Stimulated activated CD4-positive, alpha-beta T cell treated with anti-CD3 and anti-CD28 coated beads, Interleukin-4, amount 100 ng/mL, for 48 hours (primary cell): ENCODE results near the gene TUT1.
A peak's percentile ranks its signal among the peaks of the same experiment; 100 is the strongest.
"Not testable (repeated sequence)": the region's sequence is repeated elsewhere in the genome, so short reads cannot be mapped to it uniquely, and the experiment has no call there.

ENCODE experiments used
- DNase-seq, 2 donors: peaks; one replicate each; pipeline ENCODE4 v3.0.0-alpha.2; 2020; ENCODE audit warnings: low read depth in 2 of 2

The TUT1 gene

DNA sequence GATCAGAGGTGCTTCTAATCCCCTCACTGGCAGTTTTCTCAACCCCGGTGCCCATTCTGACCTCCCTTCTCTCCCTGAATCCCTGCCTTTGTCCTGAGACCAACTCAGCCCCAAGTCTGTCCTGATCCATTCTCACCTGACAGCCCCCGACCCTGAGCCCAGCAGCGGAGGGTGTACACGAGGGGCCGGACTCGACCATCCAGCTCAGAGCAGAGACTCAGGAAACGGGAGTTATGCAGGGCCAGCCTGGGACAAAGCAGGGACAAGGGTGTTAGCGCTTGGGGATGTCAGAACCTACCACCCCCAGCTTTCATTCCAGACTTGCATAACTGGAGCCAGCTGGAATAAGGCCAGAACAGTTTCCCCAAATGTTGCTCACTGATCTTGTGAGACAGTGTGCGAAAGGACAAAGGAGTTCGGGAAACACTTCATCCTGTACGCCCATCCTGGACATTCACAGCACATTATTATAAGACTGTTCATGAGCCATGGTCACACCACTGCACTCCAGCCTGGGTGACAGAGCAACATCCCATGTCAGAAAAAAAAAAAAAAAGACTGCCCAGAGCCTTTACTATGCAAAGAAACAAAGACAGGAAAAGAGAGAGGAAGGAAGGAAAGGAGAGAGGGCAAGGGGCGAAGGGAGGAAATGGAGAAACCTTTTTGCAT is 14.1 kb downstream of the TUT1 start:
- no peak for DNase-seq

DNA sequence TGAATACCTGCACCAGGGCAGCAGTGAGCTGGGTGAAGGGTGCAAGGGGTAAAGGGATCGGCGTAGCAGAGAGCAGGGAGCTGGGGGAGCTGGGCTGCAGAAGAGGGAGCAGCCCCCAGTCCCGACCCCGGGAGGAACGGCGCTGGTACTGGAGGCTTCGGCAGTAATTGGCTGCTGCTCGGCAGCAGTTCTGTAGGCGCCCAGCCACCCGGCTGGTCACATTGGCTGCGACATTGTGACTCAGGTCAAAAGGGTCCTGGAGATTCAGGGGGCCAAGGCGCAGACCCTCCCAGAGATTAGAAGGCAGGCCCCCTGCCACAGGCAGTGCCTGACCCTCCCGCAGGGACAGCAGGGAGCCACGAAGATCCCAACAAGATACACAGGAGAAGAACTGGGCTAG is 15.5 kb downstream of the TUT1 start:
- no peak for DNase-seq

GRCh38 chr11:62575156-62575555 is 16.2 kb downstream of the TUT1 start:
- DNase-seq = no peak

DNA sequence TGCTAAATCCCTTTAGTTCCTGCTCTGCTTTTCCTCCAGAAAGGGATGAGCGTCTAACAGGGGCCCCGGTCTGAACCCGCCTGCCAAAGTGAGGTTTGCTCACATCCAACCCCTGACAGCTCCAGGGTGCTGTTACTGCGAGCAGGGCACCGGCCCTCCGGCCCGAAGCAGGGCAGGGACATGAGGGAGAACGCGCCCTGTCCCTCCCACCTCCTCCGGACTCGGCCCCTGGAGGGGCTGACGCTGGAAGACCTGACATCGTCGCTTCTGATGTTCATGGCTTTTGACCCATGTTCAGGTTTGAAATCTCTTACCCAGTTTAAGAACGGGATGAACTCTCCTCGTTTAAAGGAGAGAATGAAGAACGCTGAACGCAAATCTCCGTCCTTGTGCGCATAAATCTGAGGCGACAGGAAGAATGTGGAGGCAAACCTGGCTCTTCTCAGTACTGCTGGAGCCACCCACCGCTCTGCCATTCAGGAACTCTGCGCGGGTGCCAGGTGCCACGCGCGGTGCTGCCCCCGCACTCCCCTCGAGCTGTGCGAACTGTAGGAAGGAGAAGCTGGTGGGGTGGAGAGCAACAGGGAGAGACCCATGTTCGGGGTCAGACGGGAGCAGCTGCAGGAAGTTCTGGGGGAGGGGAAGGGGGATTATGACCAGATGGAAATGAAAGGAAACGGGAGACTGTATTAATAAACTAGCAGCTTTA is 16.8 kb downstream of the TUT1 start:
- DNase-seq = no peak

DNA sequence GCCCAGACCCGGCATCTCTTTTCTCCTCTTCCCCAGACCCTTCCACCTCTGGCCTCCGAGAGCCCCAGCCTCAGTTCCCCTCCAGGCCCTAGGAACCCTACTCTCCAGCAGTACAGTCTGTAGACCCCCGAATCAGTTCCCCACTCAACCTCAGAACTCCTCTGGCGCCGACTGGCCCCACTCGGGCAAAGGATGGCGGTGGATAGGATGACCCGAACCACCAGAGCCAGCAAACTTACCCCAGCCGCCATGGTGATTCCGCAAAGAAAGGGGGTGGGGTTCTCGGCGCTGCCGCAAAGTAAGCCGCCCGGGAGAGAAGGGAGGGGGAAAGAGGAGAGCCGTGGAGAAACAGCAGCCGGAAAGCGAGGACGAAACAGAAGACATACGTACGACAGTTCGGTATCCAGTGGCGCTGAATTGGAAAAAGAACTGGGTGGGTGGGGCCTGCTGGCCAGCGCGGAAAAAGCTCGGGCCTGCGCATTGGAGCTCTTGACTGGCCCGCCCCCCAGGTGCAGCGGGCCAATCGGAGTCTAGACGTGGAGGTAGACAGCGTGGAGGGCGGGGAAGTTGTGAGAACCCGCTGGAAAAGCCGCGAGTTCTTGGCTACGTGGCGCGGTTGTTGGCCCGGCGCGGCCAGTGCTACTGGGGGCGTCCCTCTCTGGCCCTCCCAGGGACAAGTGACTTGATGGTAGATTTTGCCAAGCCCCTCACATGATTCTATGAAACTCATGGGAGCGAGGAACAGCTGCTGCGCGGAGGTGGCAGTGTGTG is 17.5 kb downstream of the TUT1 start, which contains the start of gene EEF1G:
TSS of gene EEF1G (minus strand) at position 300 of the 771 bp plus-strand sequence. CDS start at position 251, 49 bp downstream.
- peak; percentile 92 to 98 for DNase-seq

- no peak for DNase-seq
Measured at GRCh38 chr11:62573006-62573591, 18.2 kb downstream of the TUT1 start.

GRCh38 chr11:62572431-62572830 is 18.9 kb downstream of the TUT1 start:
- DNase-seq = no peak

GRCh38 chr11:62571493-62571892 is 19.8 kb downstream of the TUT1 start:
- DNase-seq = not testable (repeated sequence)

GRCh38 chr11:62570903-62571302 is 20.4 kb downstream of the TUT1 start:
- not testable (repeated sequence) for DNase-seq

DNA sequence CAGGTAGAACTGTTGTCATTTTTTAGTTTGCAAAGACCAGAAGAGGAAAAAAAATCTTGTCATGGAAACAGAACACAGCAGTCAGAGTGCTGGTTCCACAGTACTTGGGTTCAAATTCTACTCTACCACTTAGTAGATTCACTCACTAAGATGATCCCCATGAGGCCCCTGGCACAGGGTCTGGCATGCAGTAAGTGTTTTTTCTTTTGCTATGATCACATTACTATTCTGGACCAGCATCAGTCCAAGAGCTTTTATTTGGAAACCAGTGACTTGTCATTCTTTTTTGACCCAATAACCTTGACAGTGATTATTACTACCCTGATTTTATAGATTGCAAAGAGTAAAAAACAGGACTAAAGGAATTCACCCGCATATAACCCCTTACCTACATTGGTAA is 21.7 kb downstream of the TUT1 start:
- no peak for DNase-seq

DNA sequence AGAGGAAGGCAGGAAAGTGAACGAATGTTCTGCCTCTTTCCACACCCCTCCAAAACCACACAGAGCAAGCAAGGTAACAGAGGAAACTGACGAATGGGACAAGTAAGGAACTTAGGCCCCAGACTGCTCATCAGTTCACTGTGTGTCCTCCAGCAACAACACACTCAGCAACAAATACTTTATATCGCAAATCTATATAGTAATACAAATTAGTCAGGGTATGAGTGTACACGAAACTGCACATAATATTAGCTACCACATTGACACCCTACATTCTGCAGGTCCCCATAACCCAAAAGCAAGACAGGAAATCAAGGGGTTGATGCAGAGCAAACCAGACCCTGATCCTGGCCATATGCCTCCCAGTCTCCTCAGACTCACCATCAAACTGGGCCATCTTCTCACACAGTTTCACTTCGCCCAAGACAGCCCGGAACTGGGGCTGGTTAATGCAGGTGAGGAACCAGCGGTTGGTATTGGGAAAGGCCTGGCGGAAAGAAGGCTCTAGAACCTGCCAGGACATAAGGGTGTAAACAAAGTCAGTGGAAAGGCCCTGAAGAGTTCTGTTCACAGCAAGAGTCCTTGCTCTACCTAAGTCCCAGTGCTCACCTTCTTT is 24.2 kb downstream of the TUT1 start:
- no peak for DNase-seq

GRCh38 chr11:62566247-62566646 is 25.1 kb downstream of the TUT1 start:
- DNase-seq = no peak

GRCh38 chr11:62565100-62565802 is 26.1 kb downstream of the TUT1 start:
- DNase-seq = no peak

DNA sequence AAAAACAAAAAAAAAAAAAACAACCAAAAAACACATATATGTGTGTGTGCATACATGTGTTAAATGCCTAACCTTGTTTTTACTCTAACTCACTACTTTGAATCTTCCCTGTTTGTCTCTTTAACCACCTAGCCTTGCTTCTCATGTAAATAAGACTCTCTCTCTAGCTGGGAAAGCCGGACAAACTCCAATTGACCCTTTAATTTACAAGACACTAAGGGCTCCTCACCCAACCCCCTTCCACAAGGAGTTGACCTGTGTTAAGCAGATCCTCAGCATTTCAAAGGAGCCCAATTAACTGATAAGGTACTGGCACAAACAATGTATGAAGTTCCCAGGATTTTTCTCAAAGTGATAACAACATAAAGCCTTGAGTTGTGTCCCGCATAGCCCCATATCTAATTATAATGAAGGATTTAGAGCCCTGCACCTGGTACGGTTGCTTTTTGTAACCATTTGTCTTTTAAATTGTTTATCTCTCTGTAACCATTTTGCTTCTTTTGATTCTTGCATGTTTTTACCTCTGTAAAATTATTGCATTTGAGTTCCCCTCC is 29.6 kb downstream of the TUT1 start:
- DNase-seq = not testable (repeated sequence)

DNA sequence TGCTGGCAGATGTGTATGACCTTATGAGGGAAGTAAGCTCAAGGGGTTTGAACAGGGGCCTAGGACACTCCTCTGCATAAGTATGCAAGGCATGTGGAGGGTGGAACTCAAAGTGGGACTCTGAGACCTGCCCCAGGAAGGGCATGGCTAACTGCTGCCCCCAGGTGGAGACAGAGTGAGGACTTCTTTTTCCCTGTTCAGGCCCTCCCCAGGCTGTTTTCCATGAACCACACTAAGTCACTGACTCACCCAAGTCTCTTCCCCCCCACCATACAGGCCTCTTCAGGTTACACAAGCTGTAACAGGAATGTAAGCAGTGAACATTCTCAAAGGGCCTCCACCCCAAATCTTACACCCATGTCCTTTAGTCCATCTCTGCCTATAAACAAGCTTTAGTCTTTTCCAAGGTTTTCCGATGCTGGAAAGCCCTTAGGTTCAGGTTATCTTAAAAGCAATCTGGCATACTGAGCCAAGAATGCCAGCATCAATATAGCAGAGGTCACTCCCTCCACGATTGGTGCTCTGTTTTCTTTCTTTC is 30.7 kb downstream of the TUT1 start:
- peak; percentile 61 to 74 for DNase-seq

GRCh38 chr11:62559626-62560025 is 31.7 kb downstream of the TUT1 start:
- DNase-seq = not testable (repeated sequence)

GRCh38 chr11:62559204-62559603 is 32.1 kb downstream of the TUT1 start:
- no peak for DNase-seq

DNA sequence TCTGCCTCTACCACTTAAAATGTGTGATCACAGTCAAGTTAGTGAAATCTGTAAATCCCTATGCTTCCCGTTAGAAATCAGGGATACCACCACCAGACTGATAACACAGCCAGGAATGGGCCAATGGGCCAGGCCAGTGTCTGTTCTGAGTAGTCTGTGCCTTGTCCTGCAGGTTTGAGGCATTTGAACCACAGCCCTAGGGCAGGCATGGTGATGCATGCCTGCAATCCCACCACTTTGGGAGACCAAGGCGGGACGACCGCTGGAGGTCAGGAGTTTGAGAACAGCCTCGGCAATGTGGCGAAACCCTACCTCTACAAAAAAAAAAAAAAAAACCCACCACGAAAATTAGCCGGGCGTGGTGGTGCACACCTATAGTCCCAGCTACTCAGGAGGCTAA is 32.7 kb downstream of the TUT1 start:
- DNase-seq = no peak

GRCh38 chr11:62556875-62557631 is 34.3 kb downstream of the TUT1 start:
- peak in 1 of 2 donors; percentile 53 for DNase-seq
